22Rv1 (cell line): ENCODE measurements around the gene C14orf132.

Experiments
- CTCF ChIP-seq: fragments of 450-650 bp; IDR thresholded peaks from 2 replicates; pipeline ENCODE4 v1.5.1; 2017; ENCODE audit warnings: mild to moderate bottlenecking
- ZFX ChIP-seq: fragments of 450-650 bp; IDR thresholded peaks from 2 replicates; pipeline ENCODE4 v1.6.1; 2017; ENCODE audit warnings: antibody characterized with exemption, borderline replicate concordance

GRCh38 chr14:96103560-96104460 is 64.6 kb downstream of the C14orf132 start:
- TF ChIP-seq CTCF (no peak), ZFX (no peak)
